ENCODE data around the gene DGCR6. TPM values are rescaled to one million over a fixed set of nuclear protein-coding genes. Genes with fewer than 3 reads are reported as not detected.
"Not testable (repeated sequence)": the region's sequence is repeated elsewhere in the genome, so short reads cannot be mapped to it uniquely, and the experiment has no call there.

DGCR6 gene
- total RNA-seq, 1 experiment from 2014 or later, result 6.7 TPM

DNA sequence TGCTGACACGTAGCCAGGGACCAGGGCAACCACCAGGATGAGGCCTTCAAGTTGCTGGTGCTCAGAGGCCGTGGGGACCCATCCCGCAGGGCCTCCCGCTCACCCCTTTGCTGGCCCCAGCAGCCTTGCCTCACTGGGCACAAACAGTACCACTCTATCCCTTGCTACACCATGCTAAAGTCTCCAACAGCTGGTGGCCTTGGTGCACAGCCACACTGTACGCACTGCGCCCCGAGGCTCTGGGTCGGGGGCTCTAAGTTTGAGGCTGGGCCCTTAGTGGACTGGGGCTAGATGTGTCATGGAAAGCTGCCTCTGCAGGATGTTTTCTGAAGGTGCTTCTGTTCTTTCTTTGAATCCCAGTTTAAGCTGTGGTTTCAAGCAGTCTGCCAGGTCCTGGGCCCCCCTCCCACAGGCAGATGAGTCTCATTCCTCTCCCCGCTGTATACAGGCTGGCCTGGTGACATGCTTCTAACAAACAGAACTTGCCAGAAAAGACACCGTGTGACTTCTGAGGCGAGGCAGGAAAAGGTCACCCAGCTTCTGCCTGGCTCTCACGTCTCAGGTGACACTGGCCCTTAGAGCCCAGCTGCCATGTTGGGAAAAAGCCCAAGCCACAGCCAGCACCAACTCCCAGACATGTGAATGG, 14.3 kb downstream of the DGCR6 start:
- not testable (repeated sequence) for DNase-seq; H3K4me2 ChIP-seq (ENCODE audit: low read depth, low read length, poor library complexity, severe bottlenecking); H3K27me3 ChIP-seq (ENCODE audit: low read length); H2AFZ ChIP-seq (ENCODE audit: low read length); H4K20me1 ChIP-seq (ENCODE audit: insufficient read depth, low read depth, low read length); H3K9ac ChIP-seq (ENCODE audit: low read length); H3K4me3 ChIP-seq (ENCODE audit: low read length); H3K36me3 ChIP-seq (ENCODE audit: insufficient read depth, low read length); H3K4me1 ChIP-seq (ENCODE audit: low read length); H3K27ac ChIP-seq (ENCODE audit: low read length); H3K79me2 ChIP-seq (ENCODE audit: low read length); H3K9me3 ChIP-seq (ENCODE audit: low read length); H3K9me2 ChIP-seq (replicated peaks; ENCODE audit: insufficient read depth, low read length)

DNA sequence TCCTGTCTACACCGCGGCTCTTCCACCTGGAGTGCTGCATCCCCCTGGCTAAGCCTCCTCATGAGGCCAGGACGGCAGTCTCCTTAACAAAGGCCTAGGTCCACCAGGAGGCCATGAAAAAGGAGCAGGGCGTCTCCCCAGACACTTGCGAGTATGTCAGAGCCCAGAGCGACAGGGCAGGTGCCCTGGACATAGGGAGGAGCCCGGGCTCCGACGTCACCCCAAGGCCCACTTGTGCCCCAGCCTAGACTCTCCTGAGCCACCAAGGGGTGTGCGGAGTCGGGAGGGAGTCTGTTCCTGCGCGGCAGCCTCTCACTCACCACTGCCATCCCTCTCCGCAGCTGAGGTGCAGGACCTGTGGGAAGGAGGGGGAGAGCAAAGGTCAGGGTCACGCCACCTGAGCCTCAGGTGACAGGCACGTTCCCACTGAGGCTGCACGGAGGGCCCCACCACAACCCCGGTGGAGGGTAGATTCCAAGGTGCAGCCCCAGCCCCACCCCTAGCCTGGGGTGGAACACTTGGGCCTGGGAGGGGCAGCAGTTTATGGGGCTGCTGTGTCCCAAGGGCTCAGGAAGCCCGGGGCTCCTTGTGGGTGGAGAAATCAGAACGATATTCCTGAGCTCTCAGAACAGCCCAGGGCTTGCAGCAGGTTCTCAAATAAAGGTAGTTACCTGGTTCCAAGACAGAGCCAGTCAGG, 19.4 kb downstream of the DGCR6 start:
- Histone ChIP-seq H2AFZ (ENCODE audit: low read length) (no peak overlapping the region), H3K27ac (ENCODE audit: low read length) (no peak overlapping the region), H3K4me1 (ENCODE audit: low read length) (no peaks in the 10 kb centered on the region), H3K36me3 (ENCODE audit: insufficient read depth, low read length) (no peaks in the 10 kb centered on the region), H3K4me2 (ENCODE audit: low read depth, low read length, poor library complexity, severe bottlenecking) (no peak overlapping the region), H3K9me2 (replicated peaks; ENCODE audit: insufficient read depth, low read length) (no peaks in the 10 kb centered on the region), H4K20me1 (ENCODE audit: insufficient read depth, low read depth, low read length) (no peaks in the 10 kb centered on the region), H3K4me3 (ENCODE audit: low read length) (no peak overlapping the region), H3K9ac (ENCODE audit: low read length) (no peak overlapping the region), H3K79me2 (ENCODE audit: low read length) (no peaks in the 10 kb centered on the region), H3K27me3 (ENCODE audit: low read length) (no peaks in the 10 kb centered on the region), H3K9me3 (ENCODE audit: low read length) (no peaks in the 10 kb centered on the region)
- DNase-seq, result no peak

DNA sequence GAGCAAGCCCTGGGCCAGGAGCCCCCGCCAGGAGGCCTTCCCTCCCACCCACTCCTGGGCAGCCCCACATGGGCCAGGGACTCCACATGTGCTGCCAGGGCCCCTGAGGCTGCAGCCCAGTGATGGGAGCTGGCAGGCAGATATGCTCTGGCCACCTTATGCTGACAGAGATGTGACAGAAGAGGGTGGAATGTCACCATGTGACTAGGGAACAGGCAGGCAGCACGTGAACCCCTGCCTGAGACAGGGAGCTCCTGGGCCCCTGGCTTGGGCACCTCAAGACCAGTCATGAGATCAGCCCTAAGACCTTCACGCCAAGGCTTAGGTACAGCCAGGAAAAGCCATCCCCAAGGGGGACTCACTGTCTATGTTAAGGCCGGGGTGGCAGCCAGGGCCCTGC, 20.9 kb downstream of the DGCR6 start:
- Histone ChIP-seq H3K9me2 (replicated peaks; ENCODE audit: insufficient read depth, low read length) (no peaks in the 10 kb centered on the region), H3K9ac (ENCODE audit: low read length) (no peak overlapping the region), H3K79me2 (ENCODE audit: low read length) (no peaks in the 10 kb centered on the region), H3K4me3 (ENCODE audit: low read length) (no peak overlapping the region), H4K20me1 (ENCODE audit: insufficient read depth, low read depth, low read length) (no peaks in the 10 kb centered on the region), H3K9me3 (ENCODE audit: low read length) (no peaks in the 10 kb centered on the region), H2AFZ (ENCODE audit: low read length) (no peak overlapping the region), H3K4me2 (ENCODE audit: low read depth, low read length, poor library complexity, severe bottlenecking) (no peak overlapping the region), H3K36me3 (ENCODE audit: insufficient read depth, low read length) (no peaks in the 10 kb centered on the region), H3K27ac (ENCODE audit: low read length) (no peak overlapping the region), H3K4me1 (ENCODE audit: low read length) (no peaks in the 10 kb centered on the region), H3K27me3 (ENCODE audit: low read length) (no peaks in the 10 kb centered on the region)
- DNase-seq, result no peak

DNA sequence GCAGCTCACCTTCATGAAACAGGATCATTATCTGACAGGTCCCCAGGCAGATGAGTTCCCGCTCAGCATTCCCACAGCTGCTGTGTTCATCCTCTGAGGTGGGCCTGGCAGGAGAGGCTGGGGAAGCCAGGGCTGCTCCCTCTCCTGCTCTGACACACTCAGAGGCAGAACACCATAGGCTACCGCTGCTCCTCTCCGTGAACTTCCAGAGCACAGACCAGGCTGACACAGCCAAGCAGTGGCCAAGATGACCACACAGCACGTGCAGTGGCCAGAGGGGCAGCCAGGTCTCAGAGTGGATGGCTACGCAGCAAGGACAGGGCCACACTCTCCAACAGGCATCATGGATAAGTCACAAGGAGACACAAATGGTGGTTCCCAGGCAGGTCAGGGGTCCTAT, 21.5 kb downstream of the DGCR6 start:
- Histone ChIP-seq H3K27me3 (ENCODE audit: low read length) (no peaks in the 10 kb centered on the region), H3K36me3 (ENCODE audit: insufficient read depth, low read length) (no peaks in the 10 kb centered on the region), H3K4me2 (ENCODE audit: low read depth, low read length, poor library complexity, severe bottlenecking) (no peak overlapping the region), H3K79me2 (ENCODE audit: low read length) (no peaks in the 10 kb centered on the region), H3K9me2 (replicated peaks; ENCODE audit: insufficient read depth, low read length) (no peaks in the 10 kb centered on the region), H2AFZ (ENCODE audit: low read length) (no peak overlapping the region), H3K4me1 (ENCODE audit: low read length) (no peaks in the 10 kb centered on the region), H4K20me1 (ENCODE audit: insufficient read depth, low read depth, low read length) (no peaks in the 10 kb centered on the region), H3K27ac (ENCODE audit: low read length) (no peak overlapping the region), H3K4me3 (ENCODE audit: low read length) (no peak overlapping the region), H3K9me3 (ENCODE audit: low read length) (no peaks in the 10 kb centered on the region), H3K9ac (ENCODE audit: low read length) (no peak overlapping the region)
- DNase-seq, result no peak

DNA sequence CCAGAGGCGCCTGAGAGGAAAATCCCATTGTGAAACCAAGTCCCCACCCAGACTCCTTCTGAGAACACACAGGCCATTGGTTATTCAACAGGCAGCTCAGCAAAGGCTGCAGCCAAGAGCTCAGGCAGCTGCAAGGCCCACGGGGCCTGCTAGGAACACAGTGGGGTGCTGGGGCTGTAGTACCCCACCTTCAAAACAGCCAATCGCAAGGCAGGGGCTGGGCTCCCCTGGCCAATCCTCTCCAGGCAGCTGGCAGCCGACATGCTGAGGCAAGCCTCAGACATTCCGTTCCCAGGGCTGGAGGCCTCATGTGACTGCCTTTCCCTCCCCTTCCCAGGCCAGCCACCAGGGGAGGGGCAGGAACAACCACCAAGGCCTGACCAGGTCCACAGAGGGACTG, 23.3 kb downstream of the DGCR6 start:
- Histone ChIP-seq H3K79me2 (ENCODE audit: low read length) (no peaks in the 10 kb centered on the region), H3K9ac (ENCODE audit: low read length) (no peak overlapping the region), H3K27me3 (ENCODE audit: low read length) (no peaks in the 10 kb centered on the region), H2AFZ (ENCODE audit: low read length) (no peak overlapping the region), H3K27ac (ENCODE audit: low read length) (no peak overlapping the region), H3K4me2 (ENCODE audit: low read depth, low read length, poor library complexity, severe bottlenecking) (no peak overlapping the region), H4K20me1 (ENCODE audit: insufficient read depth, low read depth, low read length) (no peaks in the 10 kb centered on the region), H3K9me3 (ENCODE audit: low read length) (no peaks in the 10 kb centered on the region), H3K9me2 (replicated peaks; ENCODE audit: insufficient read depth, low read length) (no peaks in the 10 kb centered on the region), H3K36me3 (ENCODE audit: insufficient read depth, low read length) (no peaks in the 10 kb centered on the region), H3K4me3 (ENCODE audit: low read length) (no peak overlapping the region), H3K4me1 (ENCODE audit: low read length) (no peaks in the 10 kb centered on the region)
- no peak for DNase-seq

DNA sequence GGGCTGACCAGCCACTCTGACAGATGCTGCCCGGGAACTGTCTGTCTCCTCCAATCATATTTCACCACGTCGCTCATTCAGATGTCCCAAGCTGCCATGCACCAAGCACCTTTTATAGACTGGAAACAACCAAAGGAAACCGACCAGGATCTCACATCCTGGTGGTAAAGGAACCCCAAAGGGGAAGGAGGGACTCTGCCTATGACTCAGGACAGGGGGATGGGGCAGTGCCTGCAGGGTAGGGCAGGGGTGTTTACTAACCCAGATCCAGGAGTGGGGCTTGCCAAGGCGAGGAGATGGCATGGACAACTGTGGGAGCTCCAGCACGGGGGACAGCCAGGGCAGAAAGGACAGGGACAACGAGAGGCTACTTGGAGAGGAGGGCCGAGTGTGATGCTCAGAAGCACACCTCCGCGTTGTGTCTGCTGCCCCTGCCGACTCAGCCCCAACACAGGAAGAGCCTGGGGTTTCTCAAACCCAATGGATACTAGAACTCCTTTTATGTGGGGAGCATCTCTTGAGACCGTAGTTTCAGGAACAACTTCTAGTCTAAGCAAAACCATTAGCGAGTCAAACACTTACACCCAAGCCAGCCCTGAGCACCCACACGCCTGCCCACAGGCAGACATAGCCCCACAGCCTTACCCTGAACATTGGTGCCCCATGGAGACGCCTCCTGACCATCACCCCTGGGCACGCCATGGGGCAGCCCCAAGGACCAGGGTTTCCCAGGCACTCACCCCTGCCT, 26.0 kb downstream of the DGCR6 start:
- H3K79me2 ChIP-seq (ENCODE audit: low read length), result no peaks in the 10 kb centered on the region
- no peak overlapping the region for H2AFZ ChIP-seq (ENCODE audit: low read length)
- no peaks in the 10 kb centered on the region for H3K9me3 ChIP-seq (ENCODE audit: low read length)
- no peak overlapping the region for H3K4me3 ChIP-seq (ENCODE audit: low read length)
- H4K20me1 ChIP-seq (ENCODE audit: insufficient read depth, low read depth, low read length), result no peaks in the 10 kb centered on the region
- H3K9ac ChIP-seq (ENCODE audit: low read length), result no peak overlapping the region
- no peak for DNase-seq
- H3K27ac ChIP-seq (ENCODE audit: low read length), result no peak overlapping the region
- no peaks in the 10 kb centered on the region for H3K4me1 ChIP-seq (ENCODE audit: low read length)
- H3K36me3 ChIP-seq (ENCODE audit: insufficient read depth, low read length), result no peaks in the 10 kb centered on the region
- H3K4me2 ChIP-seq (ENCODE audit: low read depth, low read length, poor library complexity, severe bottlenecking), result no peak overlapping the region
- H3K27me3 ChIP-seq (ENCODE audit: low read length), result no peaks in the 10 kb centered on the region
- no peaks in the 10 kb centered on the region for H3K9me2 ChIP-seq (replicated peaks; ENCODE audit: insufficient read depth, low read length)

DNA sequence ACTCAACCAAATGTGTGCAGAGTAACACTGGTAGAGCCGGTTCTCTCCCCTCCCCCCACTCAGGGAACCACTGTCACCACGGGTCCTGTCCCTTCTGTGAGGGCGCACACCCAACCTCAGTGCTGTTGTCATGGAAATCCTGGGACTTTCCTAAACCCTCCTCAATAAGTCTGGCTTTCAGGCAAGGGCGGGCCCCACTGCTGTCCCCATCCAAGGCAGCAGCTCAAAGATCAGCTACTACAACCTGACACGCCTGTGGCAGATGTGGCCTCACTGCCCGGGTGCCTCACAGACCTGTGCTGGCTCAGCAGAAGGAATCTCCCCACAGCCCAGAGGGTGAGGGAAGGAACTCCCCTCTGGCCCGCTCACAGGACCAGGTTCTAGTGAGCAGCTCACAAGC, 27.8 kb downstream of the DGCR6 start:
- H3K4me3 ChIP-seq (ENCODE audit: low read length), result no peak overlapping the region
- H3K27me3 ChIP-seq (ENCODE audit: low read length), result no peaks in the 10 kb centered on the region
- H4K20me1 ChIP-seq (ENCODE audit: insufficient read depth, low read depth, low read length), result no peaks in the 10 kb centered on the region
- H3K9me2 ChIP-seq (replicated peaks; ENCODE audit: insufficient read depth, low read length), result no peaks in the 10 kb centered on the region
- no peaks in the 10 kb centered on the region for H3K79me2 ChIP-seq (ENCODE audit: low read length)
- H2AFZ ChIP-seq (ENCODE audit: low read length), result no peak overlapping the region
- H3K27ac ChIP-seq (ENCODE audit: low read length), result no peak overlapping the region
- no peak for DNase-seq
- H3K4me2 ChIP-seq (ENCODE audit: low read depth, low read length, poor library complexity, severe bottlenecking), result no peak overlapping the region
- H3K9ac ChIP-seq (ENCODE audit: low read length), result no peak overlapping the region
- H3K36me3 ChIP-seq (ENCODE audit: insufficient read depth, low read length), result no peaks in the 10 kb centered on the region
- no peaks in the 10 kb centered on the region for H3K9me3 ChIP-seq (ENCODE audit: low read length)
- H3K4me1 ChIP-seq (ENCODE audit: low read length), result no peaks in the 10 kb centered on the region

DNA sequence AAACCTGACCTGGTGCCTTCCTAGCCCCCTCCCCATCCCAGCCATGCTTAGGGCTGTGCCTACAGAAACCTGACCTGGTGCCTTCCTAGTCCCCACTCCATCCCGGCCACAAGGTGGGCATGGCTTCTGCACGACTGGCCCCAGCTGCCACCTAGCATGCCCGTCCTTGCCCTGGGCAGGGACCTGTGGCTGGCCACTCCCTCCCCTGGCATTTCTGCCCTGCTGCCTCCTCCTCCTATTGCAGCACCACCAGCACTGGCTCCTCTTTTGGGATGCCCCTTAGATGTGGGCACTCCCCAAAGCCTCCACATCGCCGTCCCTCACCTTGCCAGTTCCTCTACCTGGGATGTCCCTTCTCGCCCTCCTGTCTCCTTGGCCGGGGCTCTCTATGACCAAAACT, 28.6 kb downstream of the DGCR6 start:
- not testable (repeated sequence) for DNase-seq; H3K4me3 ChIP-seq (ENCODE audit: low read length); H3K9ac ChIP-seq (ENCODE audit: low read length); H3K4me1 ChIP-seq (ENCODE audit: low read length); H2AFZ ChIP-seq (ENCODE audit: low read length); H3K9me3 ChIP-seq (ENCODE audit: low read length); H4K20me1 ChIP-seq (ENCODE audit: insufficient read depth, low read depth, low read length); H3K9me2 ChIP-seq (replicated peaks; ENCODE audit: insufficient read depth, low read length); H3K27me3 ChIP-seq (ENCODE audit: low read length); H3K27ac ChIP-seq (ENCODE audit: low read length); H3K36me3 ChIP-seq (ENCODE audit: insufficient read depth, low read length); H3K79me2 ChIP-seq (ENCODE audit: low read length); H3K4me2 ChIP-seq (ENCODE audit: low read depth, low read length, poor library complexity, severe bottlenecking)

All from Karpas-422 (cell line).